ENCODE measurements around the gene DUSP22.

Gene DUSP22

GRCh38 chr6:398558-399078, 106.3 kb downstream of the DUSP22 start:
- DNase-seq, result no peak

GRCh38 chr6:399785-400534, 107.7 kb downstream of the DUSP22 start:
- DNase-seq, result no peak

- no peak for DNase-seq
Measured at GRCh38 chr6:400815-401214, 108.5 kb downstream of the DUSP22 start.
